GM10248 (cell line): ENCODE measurements around the gene SEL1L.
A peak's percentile ranks its signal among the peaks of the same experiment; 100 is the strongest.
"Not testable (repeated sequence)": the region's sequence is repeated elsewhere in the genome, so short reads cannot be mapped to it uniquely, and the experiment has no call there.

Experiments
- CTCF ChIA-PET: fragments of 300-600 bp; sonication (Branson Sonifier 250); formaldehyde crosslinking; extraction: SDS; loops from one replicate; lab custom pipeline; 2021; ENCODE audit warnings: antibody characterized with exemption; lab: Yijun Ruan, JAX
- POLR2A ChIA-PET: fragments of 350-650 bp; sonication (Branson Sonifier 250); formaldehyde crosslinking; extraction: SDS; loops from one replicate; lab custom pipeline; 2020; ENCODE audit warnings: antibody characterized with exemption; lab: Yijun Ruan, JAX
- DNase-seq: peaks from one replicate; pipeline ENCODE4 v3.0.0; 2012; ENCODE audit errors: extremely low spot score
- TF ChIP-seq, protein P1 (sequence below): IDR thresholded peaks from 2 replicates; pipeline ENCODE4 v1.5.1; 2012; ENCODE audit warnings: mild to moderate bottlenecking, low read depth; ENCODE audit errors: extremely low read depth, missing control alignments, control extremely low read depth

The SEL1L gene

GRCh38 chr14:81521356-81521755 lies 12.3 kb downstream of the SEL1L start:
- ChIA-PET POLR2A (no interaction called here), CTCF (interaction anchor here (1.4 to 2.0 kb wide), 2 partner anchors 8 to 10 kb away, joined by 4 to 9 read pairs; no protein-coding TSS in a partner anchor)

GRCh38 chr14:81519200-81520011 lies 14.2 kb downstream of the SEL1L start:
- TF ChIP-seq, protein P1, sequence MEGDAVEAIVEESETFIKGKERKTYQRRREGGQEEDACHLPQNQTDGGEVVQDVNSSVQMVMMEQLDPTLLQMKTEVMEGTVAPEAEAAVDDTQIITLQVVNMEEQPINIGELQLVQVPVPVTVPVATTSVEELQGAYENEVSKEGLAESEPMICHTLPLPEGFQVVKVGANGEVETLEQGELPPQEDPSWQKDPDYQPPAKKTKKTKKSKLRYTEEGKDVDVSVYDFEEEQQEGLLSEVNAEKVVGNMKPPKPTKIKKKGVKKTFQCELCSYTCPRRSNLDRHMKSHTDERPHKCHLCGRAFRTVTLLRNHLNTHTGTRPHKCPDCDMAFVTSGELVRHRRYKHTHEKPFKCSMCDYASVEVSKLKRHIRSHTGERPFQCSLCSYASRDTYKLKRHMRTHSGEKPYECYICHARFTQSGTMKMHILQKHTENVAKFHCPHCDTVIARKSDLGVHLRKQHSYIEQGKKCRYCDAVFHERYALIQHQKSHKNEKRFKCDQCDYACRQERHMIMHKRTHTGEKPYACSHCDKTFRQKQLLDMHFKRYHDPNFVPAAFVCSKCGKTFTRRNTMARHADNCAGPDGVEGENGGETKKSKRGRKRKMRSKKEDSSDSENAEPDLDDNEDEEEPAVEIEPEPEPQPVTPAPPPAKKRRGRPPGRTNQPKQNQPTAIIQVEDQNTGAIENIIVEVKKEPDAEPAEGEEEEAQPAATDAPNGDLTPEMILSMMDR = no peak
- ChIA-PET CTCF (interaction anchor here (1.6 kb wide), 1 partner anchor 16 kb away, joined by 5 read pairs; no protein-coding TSS in a partner anchor), POLR2A (interaction anchor here (1.0 kb wide), 1 partner anchor 14 kb away, joined by 3 read pairs; the partner anchor contains the start of gene SEL1L)
- DNase-seq = peak; percentile 20

More at GRCh38 chr14:81521356-81521755, 12.3 kb downstream of the SEL1L start:
- TF ChIP-seq, protein P1 = no peak
- DNase-seq = no peak

GRCh38 chr14:81517798-81518398 lies 15.8 kb downstream of the SEL1L start:
- TF ChIP-seq, protein P1 = no peak
- DNase-seq = no peak

GRCh38 chr14:81516986-81517797 lies 16.5 kb downstream of the SEL1L start:
- TF ChIP-seq, protein P1 = no peak
- DNase-seq = no peak
- POLR2A ChIA-PET = no interaction called here
- CTCF ChIA-PET = interaction anchor here (0.6 to 2.6 kb wide), 5 partner anchors 10 to 53 kb away, joined by 3 to 7 read pairs (median 4); no protein-coding TSS in a partner anchor

More at GRCh38 chr14:81517798-81518398, 15.8 kb downstream of the SEL1L start:
- CTCF ChIA-PET = interaction anchor here (0.9 to 2.6 kb wide), 3 partner anchors 10 to 13 kb away, joined by 4 to 7 read pairs (median 5); no protein-coding TSS in a partner anchor
- POLR2A ChIA-PET = interaction anchor here (1.0 kb wide), 1 partner anchor 299 kb away, joined by 5 read pairs; no protein-coding TSS in a partner anchor

DNA sequence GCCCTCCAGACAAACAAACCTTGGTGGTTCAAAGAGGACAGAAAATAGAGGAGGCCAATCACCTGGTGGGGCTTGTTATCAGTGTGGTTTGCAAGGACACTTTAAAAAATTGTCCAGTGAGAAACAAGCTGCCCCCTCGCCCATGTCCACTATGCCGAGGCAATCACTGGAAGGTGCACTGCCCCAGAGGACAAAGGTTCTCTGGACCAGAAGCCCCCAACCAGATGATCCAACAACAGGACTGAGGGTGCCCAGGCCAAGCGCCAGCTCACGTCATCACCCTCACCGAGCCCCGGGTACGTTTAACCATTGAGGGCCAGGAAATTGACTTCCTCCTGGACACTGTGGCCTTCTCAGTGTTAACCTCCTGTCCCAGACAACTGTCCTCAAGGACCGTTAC lies 17.7 kb downstream of the SEL1L start:
- DNase-seq, POLR2A ChIA-PET: not testable (repeated sequence)
- CTCF ChIA-PET = interaction anchor here (2.6 kb wide), 1 partner anchor 13 kb away, joined by 7 read pairs; no protein-coding TSS in a partner anchor

DNA sequence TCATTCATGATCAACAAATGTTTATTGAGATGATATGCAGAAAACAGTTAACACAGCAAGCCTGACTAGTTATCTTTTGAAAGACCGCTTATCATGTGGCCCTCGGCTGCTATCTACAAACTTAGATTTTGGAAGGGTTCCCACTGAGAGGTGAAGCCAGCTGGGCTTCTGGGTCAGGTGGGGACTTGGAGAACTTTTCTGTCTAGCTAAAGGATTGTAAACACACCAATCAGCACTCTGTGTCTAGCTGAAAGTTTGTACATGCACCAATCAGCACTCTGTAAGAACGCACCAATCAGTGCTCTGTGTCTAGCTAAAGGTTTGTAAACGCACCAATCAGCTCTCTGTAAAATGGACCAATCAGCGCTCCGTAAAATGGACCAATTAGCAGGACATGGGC lies 20.8 kb downstream of the SEL1L start:
- POLR2A ChIA-PET, DNase-seq: not testable (repeated sequence)
- CTCF ChIA-PET = interaction anchor here (1.4 to 1.6 kb wide), 2 partner anchors 11 to 48 kb away, joined by 3 to 4 read pairs; no protein-coding TSS in a partner anchor
